Measurements from ENCODE around the gene SAMSN1.

The SAMSN1 gene

DNA sequence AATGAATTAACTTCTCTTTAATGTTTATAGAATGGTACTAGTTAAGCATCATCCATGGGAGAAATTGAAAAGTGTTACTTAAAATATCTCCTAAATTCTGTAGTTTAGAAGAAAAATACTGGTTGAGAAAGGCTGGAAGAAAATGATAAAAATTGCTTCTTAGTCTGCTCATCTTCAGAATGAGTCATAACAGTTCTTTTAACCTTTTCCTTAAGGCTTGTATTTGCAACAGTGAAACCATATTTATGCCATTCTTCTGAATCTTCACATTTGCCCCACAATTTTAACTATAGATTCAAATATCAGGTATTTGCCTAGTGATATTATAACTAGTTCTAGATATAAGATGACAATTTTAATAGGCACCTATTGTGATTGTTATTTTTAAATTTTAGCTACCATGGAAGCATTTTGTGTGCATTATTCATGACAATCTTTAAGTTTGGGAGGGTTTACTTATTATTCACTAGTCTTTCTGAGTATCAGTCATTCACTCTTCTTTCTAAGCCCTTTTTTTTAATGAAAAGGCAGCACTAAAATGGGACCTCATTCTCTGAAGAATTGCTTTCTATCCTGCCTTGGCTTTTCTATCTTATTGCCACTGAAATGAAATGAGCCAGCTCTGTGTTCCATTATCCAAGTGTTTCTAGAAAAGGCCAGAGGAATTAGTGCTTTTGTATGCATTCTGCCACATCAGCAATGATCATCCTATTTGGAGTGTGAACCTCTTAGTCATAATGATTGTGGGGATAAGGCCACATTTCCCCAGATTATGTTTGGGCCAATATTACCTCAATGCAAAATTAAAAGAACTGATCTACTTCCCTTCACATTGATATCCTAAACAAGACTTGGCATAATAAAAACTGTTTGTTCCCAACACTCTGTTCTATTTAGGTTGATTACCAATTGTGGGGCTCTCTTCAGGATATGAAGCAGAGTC is 58.4 kb downstream of the SAMSN1 start:
- TF ChIP-seq, protein P1, sequence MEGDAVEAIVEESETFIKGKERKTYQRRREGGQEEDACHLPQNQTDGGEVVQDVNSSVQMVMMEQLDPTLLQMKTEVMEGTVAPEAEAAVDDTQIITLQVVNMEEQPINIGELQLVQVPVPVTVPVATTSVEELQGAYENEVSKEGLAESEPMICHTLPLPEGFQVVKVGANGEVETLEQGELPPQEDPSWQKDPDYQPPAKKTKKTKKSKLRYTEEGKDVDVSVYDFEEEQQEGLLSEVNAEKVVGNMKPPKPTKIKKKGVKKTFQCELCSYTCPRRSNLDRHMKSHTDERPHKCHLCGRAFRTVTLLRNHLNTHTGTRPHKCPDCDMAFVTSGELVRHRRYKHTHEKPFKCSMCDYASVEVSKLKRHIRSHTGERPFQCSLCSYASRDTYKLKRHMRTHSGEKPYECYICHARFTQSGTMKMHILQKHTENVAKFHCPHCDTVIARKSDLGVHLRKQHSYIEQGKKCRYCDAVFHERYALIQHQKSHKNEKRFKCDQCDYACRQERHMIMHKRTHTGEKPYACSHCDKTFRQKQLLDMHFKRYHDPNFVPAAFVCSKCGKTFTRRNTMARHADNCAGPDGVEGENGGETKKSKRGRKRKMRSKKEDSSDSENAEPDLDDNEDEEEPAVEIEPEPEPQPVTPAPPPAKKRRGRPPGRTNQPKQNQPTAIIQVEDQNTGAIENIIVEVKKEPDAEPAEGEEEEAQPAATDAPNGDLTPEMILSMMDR (conservative IDR thresholded peaks at IDR 0.05; ENCODE audit: low read length) = no peak
- no peak for DNase-seq (ENCODE audit: low read depth)
- H3K4me3 ChIP-seq (ENCODE audit: low read length) = no peak overlapping the region

- TF ChIP-seq, protein P1 (conservative IDR thresholded peaks at IDR 0.05; ENCODE audit: low read length) = no peak
Observed at GRCh38 chr21:14486869-14487268, 59.2 kb downstream of the SAMSN1 start.

GRCh38 chr21:14484188-14485009 is 61.7 kb downstream of the SAMSN1 start:
- DNase-seq (ENCODE audit: low read depth) = no peak
- H3K4me3 ChIP-seq (ENCODE audit: low read length) = no peak overlapping the region
- TF ChIP-seq, protein P1 (conservative IDR thresholded peaks at IDR 0.05; ENCODE audit: low read length) = no peak

More at GRCh38 chr21:14486869-14487268, 59.2 kb downstream of the SAMSN1 start:
- DNase-seq (ENCODE audit: low read depth) = no peak
- no peak overlapping the region for H3K4me3 ChIP-seq (ENCODE audit: low read length)

GRCh38 chr21:14483296-14483695 is 62.8 kb downstream of the SAMSN1 start:
- TF ChIP-seq, protein P1 (conservative IDR thresholded peaks at IDR 0.05; ENCODE audit: low read length) = no peak
- DNase-seq (ENCODE audit: low read depth) = no peak
- no peak overlapping the region for H3K4me3 ChIP-seq (ENCODE audit: low read length)

DNA sequence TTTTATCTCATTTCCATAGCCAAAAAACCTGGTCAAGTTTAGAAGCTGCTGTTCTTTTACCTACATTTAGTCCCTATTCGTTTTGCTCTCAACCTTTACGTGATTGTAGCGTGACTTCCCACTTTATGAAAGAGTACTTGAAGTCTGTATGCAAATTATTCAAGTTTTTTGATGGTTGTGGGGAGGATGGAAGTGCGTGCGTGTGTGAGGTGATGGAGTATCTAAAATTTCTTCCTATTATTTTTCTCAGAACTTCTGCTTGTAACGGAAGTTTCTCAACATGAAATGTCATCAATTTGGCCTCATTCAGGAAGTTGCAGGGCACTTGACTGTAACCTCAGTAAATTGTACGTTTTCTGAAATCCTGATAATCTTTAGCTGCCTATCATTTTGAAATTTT is 64.0 kb downstream of the SAMSN1 start:
- TF ChIP-seq, protein P1 (conservative IDR thresholded peaks at IDR 0.05; ENCODE audit: low read length) = no peak
- H3K4me3 ChIP-seq (ENCODE audit: low read length) = no peak overlapping the region
- no peak for DNase-seq (ENCODE audit: low read depth)

GRCh38 chr21:14480411-14481031 is 65.6 kb downstream of the SAMSN1 start:
- TF ChIP-seq, protein P1 (conservative IDR thresholded peaks at IDR 0.05; ENCODE audit: low read length) = no peak
- H3K4me3 ChIP-seq (ENCODE audit: low read length) = no peak overlapping the region
- no peak for DNase-seq (ENCODE audit: low read depth)
